SK-N-SH treated with all-trans-retinoic acid at 6 μM for 48 hours (cell line): ENCODE measurements around the gene ITM2C.
A peak's percentile ranks its signal among the peaks of the same experiment; 100 is the strongest.

ENCODE experiments used
- ATAC-seq: fragments of 200-7000 bp; cut with Tn5 transposase; 3 replicates; pipeline ENCODE4 v1.9.1; 2020; ENCODE audit warnings: mild to moderate bottlenecking, moderate library complexity
- ARNTL ChIP-seq: fragments of 450-650 bp; formaldehyde crosslinking; IDR thresholded peaks from 2 replicates; pipeline ENCODE4 v1.5.0; 2020; ENCODE audit warnings: low read depth, mild to moderate bottlenecking, moderate library complexity, borderline replicate concordance
- BACH2 ChIP-seq: fragments of 250-450 bp; sonication (Bioruptor Pico); IDR thresholded peaks from 2 replicates; pipeline ENCODE4 v1.9.0; 2021; ENCODE audit warnings: mild to moderate bottlenecking, borderline replicate concordance
- CSDC2 ChIP-seq: fragments of 250-450 bp; sonication (Bioruptor Pico); IDR thresholded peaks from 2 replicates; pipeline ENCODE4 v1.5.0; 2020; ENCODE audit warnings: mild to moderate bottlenecking, moderate library complexity
- ESRRG ChIP-seq: fragments of 250-450 bp; sonication (Bioruptor Pico); IDR thresholded peaks from 2 replicates; pipeline ENCODE4 v1.6.1; 2021; ENCODE audit warnings: mild to moderate bottlenecking
- GLIS3 ChIP-seq: fragments of 250-450 bp; sonication (Bioruptor Pico); IDR thresholded peaks from 2 replicates; pipeline ENCODE4 v1.5.0; 2020; ENCODE audit warnings: mild to moderate bottlenecking, moderate library complexity
- ISL1 ChIP-seq: fragments of 250-450 bp; sonication (Bioruptor Pico); IDR thresholded peaks from 2 replicates; pipeline ENCODE4 v2.1.2; 2022; ENCODE audit warnings: mild to moderate bottlenecking, moderate library complexity
- OSR1 ChIP-seq: fragments of 250-450 bp; sonication (Bioruptor Pico); IDR thresholded peaks from 2 replicates; pipeline ENCODE4 v1.8.0; 2022; ENCODE audit warnings: moderate library complexity, mild to moderate bottlenecking, inconsistent platforms
- PATZ1 ChIP-seq: fragments of 250-450 bp; sonication (Bioruptor Pico); IDR thresholded peaks from 2 replicates; pipeline ENCODE4 v1.8.0; 2020; ENCODE audit warnings: mild to moderate bottlenecking, moderate library complexity, borderline replicate concordance
- PPARA ChIP-seq: fragments of 250-450 bp; sonication (Bioruptor Pico); IDR thresholded peaks from 2 replicates; pipeline ENCODE4 v1.5.0; 2020; ENCODE audit warnings: mild to moderate bottlenecking, borderline replicate concordance
- RARB ChIP-seq: fragments of 250-450 bp; sonication (Bioruptor Pico); IDR thresholded peaks from 2 replicates; pipeline ENCODE4 v1.8.0; 2021; ENCODE audit warnings: mild to moderate bottlenecking, moderate library complexity
- SNAI2 ChIP-seq: fragments of 250-450 bp; sonication (Bioruptor Pico); IDR thresholded peaks from 2 replicates; pipeline ENCODE4 v1.5.0; 2020; ENCODE audit warnings: mild to moderate bottlenecking, moderate library complexity
- TCF4 ChIP-seq: fragments of 250-450 bp; sonication (Bioruptor Pico); IDR thresholded peaks from 2 replicates; pipeline ENCODE4 v1.8.0; 2021; ENCODE audit warnings: mild to moderate bottlenecking, moderate library complexity, borderline replicate concordance
- TOX ChIP-seq: fragments of 250-450 bp; sonication (Bioruptor Pico); IDR thresholded peaks from 2 replicates; pipeline ENCODE4 v1.8.0; 2021; ENCODE audit warnings: mild to moderate bottlenecking, moderate library complexity, borderline replicate concordance
- TSHZ2 ChIP-seq: fragments of 250-450 bp; sonication (Bioruptor Pico); IDR thresholded peaks from 2 replicates; pipeline ENCODE4 v1.5.0; 2020; ENCODE audit warnings: mild to moderate bottlenecking, moderate library complexity
- ZC3H10 ChIP-seq: fragments of 250-450 bp; sonication (Bioruptor Pico); IDR thresholded peaks from 2 replicates; pipeline ENCODE4 v1.5.1; 2021; ENCODE audit warnings: mild to moderate bottlenecking, moderate library complexity
- ZFP3 ChIP-seq: fragments of 250-450 bp; sonication (Bioruptor Pico); IDR thresholded peaks from 2 replicates; pipeline ENCODE4 v1.5.0; 2020; ENCODE audit warnings: mild to moderate bottlenecking, moderate library complexity
- ZFP30 ChIP-seq: fragments of 450-650 bp; formaldehyde crosslinking; IDR thresholded peaks from 2 replicates; pipeline ENCODE4 v1.5.0; 2022; ENCODE audit warnings: mild to moderate bottlenecking, moderate library complexity
- ZNF565 ChIP-seq: fragments of 450-650 bp; formaldehyde crosslinking; conservative IDR thresholded peaks from 2 replicates; pipeline ENCODE4 v1.5.0; 2020; ENCODE audit warnings: low read depth, mild to moderate bottlenecking, moderate library complexity
- ZNF70 ChIP-seq: fragments of 450-650 bp; formaldehyde crosslinking; IDR thresholded peaks from 2 replicates; pipeline ENCODE4 v1.5.0; 2020; ENCODE audit warnings: mild to moderate bottlenecking, moderate library complexity
- ZNF8 ChIP-seq: fragments of 450-650 bp; formaldehyde crosslinking; IDR thresholded peaks from 2 replicates; pipeline ENCODE4 v1.5.0; 2020; ENCODE audit warnings: mild to moderate bottlenecking, moderate library complexity
- TF ChIP-seq, protein P1 (sequence below): fragments of 250-450 bp; sonication (Bioruptor Pico); IDR thresholded peaks from 2 replicates; pipeline ENCODE4 v1.5.1; 2020; ENCODE audit warnings: low read depth, mild to moderate bottlenecking, moderate library complexity
- TF ChIP-seq, protein P2 (sequence below): fragments of 250-450 bp; sonication (Bioruptor Pico); IDR thresholded peaks from 2 replicates; pipeline ENCODE4 v1.8.0; 2021; ENCODE audit warnings: low read depth, mild to moderate bottlenecking, moderate library complexity, borderline replicate concordance
- TF ChIP-seq, protein P3 (sequence below): fragments of 250-450 bp; sonication (Bioruptor Pico); IDR thresholded peaks from 2 replicates; pipeline ENCODE4 v1.5.1; 2021; ENCODE audit warnings: mild to moderate bottlenecking, moderate library complexity

The ITM2C gene

GRCh38 chr2:230912724-230913123, 48.0 kb downstream of the ITM2C start:
- TF ChIP-seq ZNF565 (CRISPR knock-in tag) (no peak), TOX (CRISPR knock-in tag) (no peak), OSR1 (CRISPR knock-in tag) (no peak), ESRRG (CRISPR knock-in tag) (no peak), GLIS3 (CRISPR knock-in tag) (no peak), ARNTL (CRISPR knock-in tag) (no peak), PATZ1 (CRISPR knock-in tag) (no peak), TSHZ2 (no peak), ZC3H10 (CRISPR knock-in tag) (no peak), TCF4 (CRISPR knock-in tag) (no peak), ISL1 (CRISPR knock-in tag) (no peak), SNAI2 (no peak), ZNF8 (CRISPR knock-in tag) (no peak), CSDC2 (no peak), ZNF70 (no peak)
- TF ChIP-seq, protein P1, sequence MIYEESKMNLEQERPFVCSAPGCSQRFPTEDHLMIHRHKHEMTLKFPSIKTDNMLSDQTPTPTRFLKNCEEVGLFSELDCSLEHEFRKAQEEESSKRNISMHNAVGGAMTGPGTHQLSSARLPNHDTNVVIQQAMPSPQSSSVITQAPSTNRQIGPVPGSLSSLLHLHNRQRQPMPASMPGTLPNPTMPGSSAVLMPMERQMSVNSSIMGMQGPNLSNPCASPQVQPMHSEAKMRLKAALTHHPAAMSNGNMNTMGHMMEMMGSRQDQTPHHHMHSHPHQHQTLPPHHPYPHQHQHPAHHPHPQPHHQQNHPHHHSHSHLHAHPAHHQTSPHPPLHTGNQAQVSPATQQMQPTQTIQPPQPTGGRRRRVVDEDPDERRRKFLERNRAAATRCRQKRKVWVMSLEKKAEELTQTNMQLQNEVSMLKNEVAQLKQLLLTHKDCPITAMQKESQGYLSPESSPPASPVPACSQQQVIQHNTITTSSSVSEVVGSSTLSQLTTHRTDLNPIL = no peak
- TF ChIP-seq, protein P2, sequence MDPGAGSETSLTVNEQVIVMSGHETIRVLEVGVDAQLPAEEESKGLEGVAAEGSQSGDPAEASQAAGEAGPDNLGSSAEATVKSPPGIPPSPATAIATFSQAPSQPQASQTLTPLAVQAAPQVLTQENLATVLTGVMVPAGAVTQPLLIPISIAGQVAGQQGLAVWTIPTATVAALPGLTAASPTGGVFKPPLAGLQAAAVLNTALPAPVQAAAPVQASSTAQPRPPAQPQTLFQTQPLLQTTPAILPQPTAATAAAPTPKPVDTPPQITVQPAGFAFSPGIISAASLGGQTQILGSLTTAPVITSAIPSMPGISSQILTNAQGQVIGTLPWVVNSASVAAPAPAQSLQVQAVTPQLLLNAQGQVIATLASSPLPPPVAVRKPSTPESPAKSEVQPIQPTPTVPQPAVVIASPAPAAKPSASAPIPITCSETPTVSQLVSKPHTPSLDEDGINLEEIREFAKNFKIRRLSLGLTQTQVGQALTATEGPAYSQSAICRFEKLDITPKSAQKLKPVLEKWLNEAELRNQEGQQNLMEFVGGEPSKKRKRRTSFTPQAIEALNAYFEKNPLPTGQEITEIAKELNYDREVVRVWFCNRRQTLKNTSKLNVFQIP (CRISPR knock-in tag) = no peak
- ATAC-seq = no peak

DNA sequence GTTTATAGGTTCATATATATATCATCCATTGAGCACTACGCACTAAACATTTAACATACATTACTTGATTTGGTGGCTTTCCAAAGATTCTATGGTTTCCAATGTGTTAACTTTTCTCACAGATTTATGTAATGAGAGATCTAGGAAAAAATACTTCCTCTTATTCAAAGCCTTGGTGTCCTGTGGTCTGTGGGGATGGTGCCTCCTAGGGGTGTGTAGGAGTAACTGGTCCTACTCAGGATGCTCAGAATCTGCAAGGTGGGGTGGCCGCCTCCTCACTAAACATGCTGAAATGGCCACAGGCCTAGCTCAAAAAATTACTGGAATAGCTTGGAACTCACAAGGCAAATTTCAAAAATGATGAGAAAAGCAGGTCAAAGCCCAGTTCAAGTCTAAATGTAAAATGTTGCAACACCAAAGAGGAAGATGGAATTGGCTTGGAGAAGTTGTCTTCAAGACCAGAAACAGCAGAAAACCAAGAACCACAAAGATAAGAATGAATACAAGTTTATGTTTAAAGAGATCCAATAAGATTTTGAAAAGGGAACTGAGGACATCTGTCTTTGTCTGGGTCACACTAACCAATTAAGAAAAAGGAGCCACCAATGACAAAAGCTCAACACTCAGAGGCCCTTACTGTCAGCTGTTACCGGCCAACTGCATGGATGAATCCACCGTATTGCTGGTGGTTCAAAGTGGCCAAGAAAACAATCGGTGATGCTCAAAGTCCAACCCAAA, 48.8 kb downstream of the ITM2C start:
- TF ChIP-seq PATZ1 (CRISPR knock-in tag) (no peak), PPARA (CRISPR knock-in tag) (no peak), ZNF8 (CRISPR knock-in tag) (no peak), ZFP3 (no peak), TSHZ2 (no peak), GLIS3 (CRISPR knock-in tag) (no peak), BACH2 (CRISPR knock-in tag) (no peak), OSR1 (CRISPR knock-in tag) (no peak), CSDC2 (no peak), ISL1 (CRISPR knock-in tag) (no peak), RARB (no peak), ZNF565 (CRISPR knock-in tag) (no peak), ZFP30 (CRISPR knock-in tag) (no peak), ZNF70 (no peak), TCF4 (CRISPR knock-in tag) (no peak), TOX (CRISPR knock-in tag) (no peak), SNAI2 (no peak)
- TF ChIP-seq, protein P1 = no peak
- TF ChIP-seq, protein P3, sequence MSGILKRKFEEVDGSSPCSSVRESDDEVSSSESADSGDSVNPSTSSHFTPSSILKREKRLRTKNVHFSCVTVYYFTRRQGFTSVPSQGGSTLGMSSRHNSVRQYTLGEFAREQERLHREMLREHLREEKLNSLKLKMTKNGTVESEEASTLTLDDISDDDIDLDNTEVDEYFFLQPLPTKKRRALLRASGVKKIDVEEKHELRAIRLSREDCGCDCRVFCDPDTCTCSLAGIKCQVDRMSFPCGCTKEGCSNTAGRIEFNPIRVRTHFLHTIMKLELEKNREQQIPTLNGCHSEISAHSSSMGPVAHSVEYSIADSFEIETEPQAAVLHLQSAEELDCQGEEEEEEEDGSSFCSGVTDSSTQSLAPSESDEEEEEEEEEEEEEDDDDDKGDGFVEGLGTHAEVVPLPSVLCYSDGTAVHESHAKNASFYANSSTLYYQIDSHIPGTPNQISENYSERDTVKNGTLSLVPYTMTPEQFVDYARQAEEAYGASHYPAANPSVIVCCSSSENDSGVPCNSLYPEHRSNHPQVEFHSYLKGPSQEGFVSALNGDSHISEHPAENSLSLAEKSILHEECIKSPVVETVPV = no peak
- ATAC-seq = peak; percentile 78
